ENCODE measurements around the gene TMEM131. TPM values are rescaled to one million over a fixed set of nuclear protein-coding genes. Genes with fewer than 3 reads are reported as not detected.
"Not testable (repeated sequence)": the region's sequence is repeated elsewhere in the genome, so short reads cannot be mapped to it uniquely, and the experiment has no call there.

The TMEM131 gene
- total and polyA plus RNA-seq, 9 donors: 25.4 to 54.7 (median 41.6) TPM

DNA sequence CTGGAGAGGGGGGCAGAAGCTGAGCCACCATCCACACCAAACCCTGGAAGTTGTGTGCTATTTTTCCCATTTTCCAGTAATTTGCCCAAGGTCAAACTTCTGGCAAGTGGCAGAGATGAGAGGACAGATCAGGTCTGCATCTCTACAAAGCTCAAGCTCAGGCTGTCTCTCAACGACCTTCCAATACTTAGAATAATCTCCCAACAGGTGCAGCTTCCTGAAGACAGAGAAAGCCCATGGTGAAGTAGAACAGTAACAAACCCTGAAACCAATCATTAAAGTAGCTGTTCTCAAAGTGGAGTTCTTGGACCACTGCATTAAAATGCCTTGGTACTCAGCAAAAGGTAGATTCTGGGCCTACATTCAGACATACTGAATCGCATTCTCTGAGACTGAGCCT lies 37.6 kb downstream of the TMEM131 start:
- Histone ChIP-seq H3K36me3 (ENCODE audit: control insufficient read depth, insufficient read depth, low read length) (peaks cover 4% of the 10 kb centered on the region), H3K27me3 (ENCODE audit: control insufficient read depth, insufficient read depth, low read length) (no peaks in the 10 kb centered on the region), H3K9me3 (replicated peaks; ENCODE audit: control insufficient read depth, low read depth, low read length) (no peaks in the 10 kb centered on the region), H3K27ac (ENCODE audit: low read length) (no peak overlapping the region), H3K4me3 (ENCODE audit: low read length) (no peak overlapping the region), H3K4me1 (ENCODE audit: control insufficient read depth, insufficient read depth, low read length) (no peaks in the 10 kb centered on the region)
- WGBS (ENCODE audit: insufficient coverage): 100% methylated on average over 1 of the region's 2 CpGs
- no peak for DNase-seq

DNA sequence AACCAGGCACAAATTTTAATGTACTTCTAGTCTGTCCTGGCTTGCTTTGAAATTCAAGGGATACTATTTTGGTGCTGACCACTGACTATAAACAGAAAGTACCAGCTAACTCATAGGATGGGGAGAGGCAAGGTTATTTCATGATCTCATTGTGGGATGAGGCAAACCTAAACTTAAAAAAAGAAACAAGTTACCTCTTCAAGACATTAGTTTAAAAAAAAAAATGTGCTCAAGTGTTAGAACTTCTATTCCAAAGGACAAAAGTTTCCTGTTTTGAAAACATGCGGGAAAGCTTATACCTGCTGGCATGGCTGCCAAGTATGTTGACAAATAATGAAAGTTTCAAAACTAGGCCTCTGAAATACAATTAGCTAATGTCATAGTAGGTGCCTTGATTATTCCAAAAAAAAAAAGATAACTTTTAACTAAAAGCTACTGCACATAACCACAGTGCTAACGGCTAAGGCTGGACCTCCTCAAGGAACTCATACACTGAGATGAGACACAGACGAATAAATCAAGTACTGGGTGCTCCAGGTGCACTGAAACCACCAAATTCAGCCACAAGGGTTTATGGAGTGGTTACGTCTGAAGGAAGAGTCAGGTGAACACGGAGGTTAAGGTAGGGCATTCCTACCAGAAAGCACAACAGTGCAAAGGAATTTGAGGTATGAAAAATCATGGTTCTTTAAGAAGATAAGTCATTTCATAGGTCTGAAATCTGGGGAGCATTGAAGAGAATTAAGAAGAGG lies 38.1 kb downstream of the TMEM131 start:
- Histone ChIP-seq H3K4me1 (ENCODE audit: control insufficient read depth, insufficient read depth, low read length) (no peaks in the 10 kb centered on the region), H3K9me3 (replicated peaks; ENCODE audit: control insufficient read depth, low read depth, low read length) (no peaks in the 10 kb centered on the region), H3K36me3 (ENCODE audit: control insufficient read depth, insufficient read depth, low read length) (peaks cover 4% of the 10 kb centered on the region), H3K27me3 (ENCODE audit: control insufficient read depth, insufficient read depth, low read length) (no peaks in the 10 kb centered on the region), H3K27ac (ENCODE audit: low read length) (no peak overlapping the region), H3K4me3 (ENCODE audit: low read length) (no peak overlapping the region)
- no peak for DNase-seq
- no CpG with 5 or more reads among the region's 5 CpGs for WGBS (ENCODE audit: insufficient coverage)

DNA sequence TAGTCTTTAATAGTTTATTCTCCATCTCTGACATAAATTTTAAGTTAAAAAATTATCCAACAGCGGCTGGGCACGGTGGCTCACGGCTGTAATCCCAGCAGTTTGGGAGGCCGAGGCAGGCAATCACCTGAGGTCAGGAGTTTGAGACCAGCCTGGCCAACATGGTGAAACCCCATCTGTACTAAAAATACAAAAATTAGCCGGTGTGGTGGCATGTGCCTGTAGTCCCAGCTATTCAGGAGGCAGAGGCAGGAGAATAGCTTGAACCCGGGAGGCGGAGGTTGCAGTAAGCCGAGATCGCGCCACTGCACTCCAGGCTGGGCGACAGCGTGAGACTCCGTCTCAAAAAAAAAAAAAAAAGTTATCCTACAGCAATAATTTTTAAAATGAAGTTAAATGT lies 39.0 kb downstream of the TMEM131 start:
- 90% methylated on average over 4 of the region's 13 CpGs for WGBS (ENCODE audit: insufficient coverage)
- DNase-seq; H3K36me3 ChIP-seq (ENCODE audit: control insufficient read depth, insufficient read depth, low read length); H3K4me3 ChIP-seq (ENCODE audit: low read length); H3K4me1 ChIP-seq (ENCODE audit: control insufficient read depth, insufficient read depth, low read length); H3K27ac ChIP-seq (ENCODE audit: low read length); H3K27me3 ChIP-seq (ENCODE audit: control insufficient read depth, insufficient read depth, low read length); H3K9me3 ChIP-seq (replicated peaks; ENCODE audit: control insufficient read depth, low read depth, low read length): not testable (repeated sequence)

DNA sequence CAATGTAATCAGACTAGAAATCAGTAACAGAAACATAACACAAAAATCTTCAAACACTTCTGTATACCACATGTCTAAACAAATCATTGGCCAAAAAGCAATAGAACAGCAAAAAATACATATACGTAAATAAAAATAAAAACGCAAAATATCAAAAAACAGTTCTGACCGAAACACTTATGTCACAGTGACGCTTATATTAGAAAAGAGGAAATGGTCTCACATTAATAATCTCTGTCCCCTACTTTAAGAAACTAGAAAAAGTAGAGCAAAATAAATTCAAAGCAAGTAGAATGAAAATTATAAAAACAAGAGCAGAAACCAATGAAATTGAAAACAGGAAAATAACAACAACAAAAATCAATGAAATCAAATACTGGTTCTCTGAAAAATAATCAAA lies 41.9 kb downstream of the TMEM131 start:
- Histone ChIP-seq H3K36me3 (ENCODE audit: control insufficient read depth, insufficient read depth, low read length) (peaks cover 3% of the 10 kb centered on the region), H3K27ac (ENCODE audit: low read length) (no peak overlapping the region), H3K4me3 (ENCODE audit: low read length) (no peak overlapping the region), H3K9me3 (replicated peaks; ENCODE audit: control insufficient read depth, low read depth, low read length) (no peaks in the 10 kb centered on the region), H3K27me3 (ENCODE audit: control insufficient read depth, insufficient read depth, low read length) (no peaks in the 10 kb centered on the region), H3K4me1 (ENCODE audit: control insufficient read depth, insufficient read depth, low read length) (no peaks in the 10 kb centered on the region)
- DNase-seq: no peak
- WGBS (ENCODE audit: insufficient coverage): no CpG with 5 or more reads among the region's 4 CpGs

- Histone ChIP-seq H3K9me3 (replicated peaks; ENCODE audit: control insufficient read depth, low read depth, low read length) (no peaks in the 10 kb centered on the region), H3K36me3 (ENCODE audit: control insufficient read depth, insufficient read depth, low read length) (no peaks in the 10 kb centered on the region), H3K4me1 (ENCODE audit: control insufficient read depth, insufficient read depth, low read length) (no peaks in the 10 kb centered on the region), H3K27ac (ENCODE audit: low read length) (no peak overlapping the region), H3K27me3 (ENCODE audit: control insufficient read depth, insufficient read depth, low read length) (no peaks in the 10 kb centered on the region), H3K4me3 (ENCODE audit: low read length) (no peak overlapping the region)
- no peak for DNase-seq
- no CpG with 5 or more reads among the region's 6 CpGs for WGBS (ENCODE audit: insufficient coverage)
These were observed 43.4 kb downstream of the TMEM131 start for GRCh38 chr2:97952357-97952756.

DNA sequence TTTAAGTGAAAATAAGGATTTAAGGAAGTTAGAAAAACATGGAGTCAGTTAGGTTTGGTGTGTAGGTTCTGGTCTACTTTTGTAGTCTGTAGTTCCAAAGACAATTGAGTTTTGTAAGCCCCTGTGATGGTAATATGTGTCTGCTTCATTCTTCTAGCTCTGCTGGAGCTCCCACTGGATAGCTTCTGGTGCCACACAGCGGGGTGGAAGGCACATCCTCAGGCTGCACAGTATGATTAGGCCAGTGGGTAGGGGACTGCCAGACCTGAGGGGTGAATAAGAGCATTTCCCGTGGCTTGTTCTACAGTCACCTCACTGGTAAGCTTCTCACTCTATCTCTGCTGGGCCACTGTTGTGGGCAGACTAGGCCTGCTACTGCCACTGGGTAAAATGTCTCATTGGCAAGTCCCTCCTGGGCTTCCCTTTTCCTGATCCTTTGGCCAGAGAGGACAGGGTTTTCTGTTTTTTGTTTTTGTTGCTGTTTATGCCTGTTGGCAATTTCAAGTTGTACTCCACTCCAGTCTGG lies 44.5 kb downstream of the TMEM131 start:
- H3K4me1 ChIP-seq (ENCODE audit: control insufficient read depth, insufficient read depth, low read length): no peaks in the 10 kb centered on the region
- no peaks in the 10 kb centered on the region for H3K36me3 ChIP-seq (ENCODE audit: control insufficient read depth, insufficient read depth, low read length)
- WGBS (ENCODE audit: insufficient coverage): 100% methylated on average over 1 of the region's 2 CpGs
- H3K4me3 ChIP-seq (ENCODE audit: low read length): no peak overlapping the region
- H3K27me3 ChIP-seq (ENCODE audit: control insufficient read depth, insufficient read depth, low read length): no peaks in the 10 kb centered on the region
- H3K9me3 ChIP-seq (replicated peaks; ENCODE audit: control insufficient read depth, low read depth, low read length): no peaks in the 10 kb centered on the region
- no peak overlapping the region for H3K27ac ChIP-seq (ENCODE audit: low read length)
- no peak for DNase-seq

- H3K4me3 ChIP-seq (ENCODE audit: low read length): no peak overlapping the region
- no CpG with 5 or more reads among the region's 3 CpGs for WGBS (ENCODE audit: insufficient coverage)
- H3K27me3 ChIP-seq (ENCODE audit: control insufficient read depth, insufficient read depth, low read length): no peaks in the 10 kb centered on the region
- no peak overlapping the region for H3K27ac ChIP-seq (ENCODE audit: low read length)
- no peaks in the 10 kb centered on the region for H3K9me3 ChIP-seq (replicated peaks; ENCODE audit: control insufficient read depth, low read depth, low read length)
- DNase-seq: no peak
- H3K36me3 ChIP-seq (ENCODE audit: control insufficient read depth, insufficient read depth, low read length): no peaks in the 10 kb centered on the region
- no peaks in the 10 kb centered on the region for H3K4me1 ChIP-seq (ENCODE audit: control insufficient read depth, insufficient read depth, low read length)
These were observed 45.2 kb downstream of the TMEM131 start for GRCh38 chr2:97950329-97951154.

DNA sequence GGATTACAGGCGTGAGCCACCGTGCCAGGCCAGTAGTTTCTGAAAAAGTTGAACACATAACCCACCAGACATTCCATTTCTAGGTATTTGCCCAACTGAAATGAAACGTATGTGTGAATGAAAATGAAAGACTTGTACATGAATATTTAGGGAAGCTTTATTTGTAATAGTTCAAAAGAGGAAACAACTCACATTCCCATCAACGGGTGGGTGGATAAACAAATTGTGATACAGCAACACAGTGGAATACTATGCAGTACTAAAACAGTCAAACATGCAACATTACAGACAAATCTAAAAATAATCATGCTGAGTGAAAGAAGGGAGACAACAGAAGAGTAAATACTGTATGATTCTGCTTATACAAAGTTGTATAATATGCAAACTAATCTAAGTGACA lies 46.8 kb downstream of the TMEM131 start:
- H3K4me3 ChIP-seq (ENCODE audit: low read length): no peak overlapping the region
- no peaks in the 10 kb centered on the region for H3K9me3 ChIP-seq (replicated peaks; ENCODE audit: control insufficient read depth, low read depth, low read length)
- no peak overlapping the region for H3K27ac ChIP-seq (ENCODE audit: low read length)
- WGBS (ENCODE audit: insufficient coverage): no CpG with 5 or more reads among the region's 4 CpGs
- no peak for DNase-seq
- H3K4me1 ChIP-seq (ENCODE audit: control insufficient read depth, insufficient read depth, low read length): no peaks in the 10 kb centered on the region
- no peaks in the 10 kb centered on the region for H3K27me3 ChIP-seq (ENCODE audit: control insufficient read depth, insufficient read depth, low read length)
- H3K36me3 ChIP-seq (ENCODE audit: control insufficient read depth, insufficient read depth, low read length): no peaks in the 10 kb centered on the region

DNA sequence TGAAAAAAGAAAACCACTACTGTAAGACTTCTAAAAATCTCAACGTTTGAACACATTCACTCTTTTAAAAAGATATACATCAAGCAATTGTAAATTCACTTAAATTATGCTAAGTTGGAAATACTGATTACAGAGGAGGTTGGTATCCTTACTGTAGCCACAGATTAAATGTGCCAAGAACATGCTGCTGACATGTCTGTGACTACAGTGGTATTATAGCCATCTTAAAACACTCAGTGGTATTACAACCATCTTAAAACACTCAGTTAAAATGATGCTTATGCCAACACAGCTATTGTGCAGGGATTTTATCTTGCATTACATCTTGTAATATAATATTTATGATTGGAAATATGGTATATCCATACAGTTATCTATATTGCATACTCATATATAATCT lies 50.0 kb downstream of the TMEM131 start:
- no peaks in the 10 kb centered on the region for H3K27me3 ChIP-seq (ENCODE audit: control insufficient read depth, insufficient read depth, low read length)
- no CpG with 5 or more reads among the region's 1 CpG for WGBS (ENCODE audit: insufficient coverage)
- no peaks in the 10 kb centered on the region for H3K4me1 ChIP-seq (ENCODE audit: control insufficient read depth, insufficient read depth, low read length)
- H3K4me3 ChIP-seq (ENCODE audit: low read length): no peak overlapping the region
- no peaks in the 10 kb centered on the region for H3K36me3 ChIP-seq (ENCODE audit: control insufficient read depth, insufficient read depth, low read length)
- no peaks in the 10 kb centered on the region for H3K9me3 ChIP-seq (replicated peaks; ENCODE audit: control insufficient read depth, low read depth, low read length)
- H3K27ac ChIP-seq (ENCODE audit: low read length): no peak overlapping the region
- DNase-seq: no peak

- Histone ChIP-seq H3K9me3 (replicated peaks; ENCODE audit: control insufficient read depth, low read depth, low read length) (no peaks in the 10 kb centered on the region), H3K36me3 (ENCODE audit: control insufficient read depth, insufficient read depth, low read length) (no peaks in the 10 kb centered on the region), H3K27me3 (ENCODE audit: control insufficient read depth, insufficient read depth, low read length) (no peaks in the 10 kb centered on the region), H3K27ac (ENCODE audit: low read length) (no peak overlapping the region), H3K4me3 (ENCODE audit: low read length) (no peak overlapping the region), H3K4me1 (ENCODE audit: control insufficient read depth, insufficient read depth, low read length) (peaks cover 7% of the 10 kb centered on the region)
- WGBS (ENCODE audit: insufficient coverage): no CpG with 5 or more reads among the region's 2 CpGs
- peak; percentile 53 for DNase-seq
These were observed 58.9 kb downstream of the TMEM131 start for GRCh38 chr2:97936881-97937280.
